T-helper 22 cell (primary cell): Measurements from ENCODE around the gene CDC37L1.
"Not testable (repeated sequence)": the region's sequence is repeated elsewhere in the genome, so short reads cannot be mapped to it uniquely, and the experiment has no call there.

ENCODE experiments used
- DNase-seq: peaks from one replicate; pipeline ENCODE4 v3.0.0-alpha.2; 2020; ENCODE audit warnings: low read depth

The CDC37L1 gene

DNA sequence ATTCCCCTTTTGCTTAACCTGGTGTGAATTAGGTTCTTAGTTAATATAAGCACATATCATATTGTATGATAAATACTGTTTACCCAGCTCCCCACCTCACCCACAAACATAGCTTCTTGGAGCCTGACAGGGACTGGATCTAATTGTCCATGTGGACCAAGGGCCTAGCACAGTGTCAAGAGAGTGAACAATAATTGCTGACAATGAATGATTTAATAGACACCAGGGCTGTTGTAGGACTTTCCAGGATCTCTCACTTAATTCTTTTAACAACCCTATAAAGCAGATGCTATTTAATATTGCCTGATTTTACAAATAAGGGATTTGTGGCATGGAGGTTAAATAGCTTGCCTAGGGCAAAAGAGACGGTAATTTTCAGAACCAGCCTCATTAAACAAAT, 36.8 kb downstream of the CDC37L1 start:
- no peak for DNase-seq

DNA sequence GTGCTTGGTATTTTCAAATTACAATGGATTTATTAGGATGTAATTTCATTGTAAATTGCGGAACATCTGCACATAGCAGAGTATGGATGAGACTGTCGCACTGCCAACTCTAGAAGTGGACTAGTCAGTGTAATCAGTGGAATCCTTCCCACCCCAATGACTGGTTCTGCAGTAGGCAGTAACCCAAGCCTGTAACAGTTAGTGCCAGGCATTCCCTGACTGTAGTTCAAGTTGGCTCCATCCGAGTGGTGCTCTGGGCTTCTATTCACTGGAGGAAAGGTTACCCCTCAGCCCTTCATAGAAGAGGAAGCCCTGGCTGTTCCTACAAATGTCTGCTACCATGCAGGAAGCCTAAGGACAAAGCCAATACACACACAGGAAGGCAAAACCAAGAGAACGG, 38.4 kb downstream of the CDC37L1 start:
- no peak for DNase-seq

DNA sequence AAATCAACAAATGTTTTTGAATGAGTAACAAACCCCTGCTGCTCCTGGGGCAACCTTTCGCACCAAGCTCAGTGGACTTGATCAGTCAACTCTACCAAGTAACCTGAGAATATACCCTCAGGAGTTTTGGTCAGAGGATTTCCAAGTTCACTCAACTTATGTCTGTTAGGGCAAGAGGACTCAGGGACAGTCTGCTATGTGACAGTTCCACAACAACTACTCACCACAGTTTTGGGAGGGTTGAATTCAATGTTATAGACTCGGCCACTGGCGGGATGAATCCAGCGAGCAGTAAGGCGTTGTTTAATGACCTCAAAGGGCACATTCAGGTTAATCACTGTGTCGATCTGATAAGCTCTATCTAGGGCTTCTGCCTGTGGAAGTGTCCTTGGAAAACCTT, 39.5 kb downstream of the CDC37L1 start:
- DNase-seq, result no peak

DNA sequence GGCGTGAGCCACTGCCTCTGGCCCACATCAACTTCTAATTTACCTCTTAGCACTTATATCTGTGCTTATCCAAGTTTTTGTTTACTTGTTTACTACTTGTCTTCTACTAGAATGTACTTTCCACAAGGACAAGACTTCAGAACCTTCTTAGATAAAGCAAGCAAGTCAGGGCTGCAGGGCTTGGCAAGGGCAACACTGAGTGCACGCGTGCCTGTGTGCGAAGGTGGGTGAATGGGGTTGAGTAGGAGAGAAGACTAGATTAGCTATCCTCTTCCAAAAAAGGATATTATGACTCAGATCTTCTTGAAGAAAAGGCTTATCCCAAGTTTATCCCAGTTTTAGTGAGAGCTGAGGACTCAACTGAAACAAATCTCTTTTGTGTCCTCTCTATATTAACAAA, 42.4 kb downstream of the CDC37L1 start:
- no peak for DNase-seq

DNA sequence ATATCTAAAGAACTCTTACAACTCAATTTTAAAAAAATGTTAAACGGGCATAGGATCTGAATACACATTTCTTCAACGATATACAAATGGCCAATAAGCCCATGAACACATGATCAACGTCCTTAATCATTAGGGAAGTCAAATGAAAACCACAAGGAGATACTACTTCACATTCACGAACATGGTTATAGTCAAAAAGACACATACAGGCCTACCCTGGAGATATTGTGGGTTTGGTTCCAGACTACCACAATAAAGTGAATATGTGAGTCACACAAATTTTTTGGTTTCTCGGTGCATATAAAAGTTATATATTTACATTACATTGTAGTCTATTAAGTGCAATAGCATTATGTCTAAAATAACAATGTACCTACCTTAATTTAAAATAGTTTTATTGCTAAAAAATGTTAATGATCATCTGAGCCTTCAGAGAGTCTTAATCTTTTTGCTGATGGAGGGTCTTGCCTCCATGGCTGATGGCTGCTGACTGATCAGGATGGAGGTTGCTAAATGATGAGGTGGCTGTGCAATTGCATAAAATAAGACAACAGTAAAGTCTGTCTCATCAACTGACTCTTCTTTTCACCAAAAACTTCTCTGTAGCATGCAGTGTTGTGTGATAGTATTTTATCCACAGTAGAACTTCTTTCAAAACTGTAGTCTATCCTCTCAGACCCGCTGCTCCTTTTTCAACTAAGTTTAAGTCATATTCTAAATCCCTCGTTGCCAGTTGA, 46.5 kb downstream of the CDC37L1 start:
- no peak for DNase-seq

DNA sequence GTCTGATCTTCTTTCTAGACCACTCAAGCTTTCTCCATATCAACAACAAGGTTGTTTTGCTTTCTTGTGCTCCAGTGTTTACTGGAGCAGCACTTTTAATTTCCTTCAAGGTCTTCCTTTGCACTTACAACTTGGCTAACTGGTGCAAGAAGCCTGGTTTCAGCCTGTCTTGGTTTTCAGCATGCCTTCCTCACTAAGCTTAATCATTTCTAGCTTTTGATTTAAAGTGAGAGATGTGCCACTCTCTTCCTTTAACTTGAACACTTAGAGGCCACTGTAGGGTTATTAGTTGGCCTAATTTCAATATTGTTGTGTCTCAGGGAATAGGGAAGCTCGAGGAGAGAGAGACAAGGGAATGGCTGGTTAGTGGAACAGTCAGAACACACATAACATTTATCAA, 48.2 kb downstream of the CDC37L1 start:
- DNase-seq, result no peak

DNA sequence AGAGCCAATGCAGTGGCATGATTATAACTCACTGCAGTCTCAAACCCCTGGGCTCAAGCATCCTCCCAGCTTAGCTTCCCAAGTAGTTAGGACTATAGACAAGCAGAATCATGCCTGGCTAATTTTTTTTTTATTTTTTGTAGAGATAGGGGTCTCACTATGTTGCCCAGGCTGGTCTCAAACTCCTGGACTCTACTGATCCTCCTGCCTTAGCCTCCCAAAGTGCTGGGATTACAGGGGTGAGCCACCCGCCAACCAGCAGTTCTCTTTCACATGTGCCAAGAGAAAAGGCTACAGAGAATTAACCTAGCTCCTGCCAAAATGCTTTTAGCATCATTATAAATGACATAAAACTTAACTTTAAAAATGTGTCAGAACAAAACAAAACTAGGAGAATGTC, 53.5 kb downstream of the CDC37L1 start:
- DNase-seq, result no peak

DNA sequence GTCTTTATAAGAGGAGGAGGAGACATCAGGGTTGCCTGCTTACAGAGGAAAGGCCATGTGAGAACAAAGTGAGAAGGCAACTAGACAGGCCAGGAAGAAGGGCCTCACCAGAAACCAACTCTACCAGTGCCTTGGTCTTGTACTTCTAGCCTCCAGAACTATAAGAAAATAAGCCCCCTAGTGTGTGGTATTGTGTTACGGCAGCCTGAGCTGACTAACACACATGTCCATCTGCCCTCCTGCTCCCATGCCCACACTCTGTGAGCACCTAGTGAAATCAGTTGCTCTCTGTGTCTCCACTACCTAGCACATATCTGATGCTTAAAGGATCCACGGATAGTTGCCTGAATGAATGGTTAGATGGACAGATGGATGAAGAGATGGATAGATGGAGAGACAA, 54.8 kb downstream of the CDC37L1 start:
- DNase-seq, result no peak

DNA sequence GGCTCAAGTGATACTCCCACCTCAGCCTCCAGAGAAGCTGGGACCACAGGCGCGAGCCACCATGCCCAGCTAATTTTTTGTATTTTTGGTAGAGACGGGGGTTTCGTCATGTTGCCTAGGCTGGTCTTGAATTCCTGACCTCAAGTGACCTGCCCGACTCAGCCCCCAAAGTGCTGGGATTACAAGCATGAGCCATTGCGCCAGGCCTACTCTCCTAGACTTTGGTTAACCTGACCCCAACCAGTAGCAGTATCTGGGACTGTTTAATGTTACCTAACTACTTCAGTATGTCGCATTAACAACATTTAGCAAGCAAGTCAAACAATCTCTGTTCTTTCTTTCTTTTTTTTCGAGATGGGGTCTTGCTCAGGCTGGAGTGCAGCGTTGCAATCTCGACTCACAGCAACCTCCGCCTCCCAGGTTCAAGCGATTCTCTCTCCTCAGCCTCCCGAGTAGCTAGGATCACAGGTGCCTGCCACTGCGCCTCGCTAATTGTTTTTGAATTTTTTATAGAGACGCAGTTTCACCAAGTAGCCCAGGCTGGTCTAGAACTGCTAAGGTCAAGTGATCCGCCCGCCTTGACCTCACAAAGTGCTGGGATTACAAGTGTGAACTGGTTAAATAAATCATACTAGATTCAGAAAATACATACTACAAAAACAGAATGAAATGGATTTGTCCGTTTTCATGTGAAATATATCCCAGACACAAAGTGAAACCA, 59.7 kb downstream of the CDC37L1 start:
- DNase-seq, result no peak

DNA sequence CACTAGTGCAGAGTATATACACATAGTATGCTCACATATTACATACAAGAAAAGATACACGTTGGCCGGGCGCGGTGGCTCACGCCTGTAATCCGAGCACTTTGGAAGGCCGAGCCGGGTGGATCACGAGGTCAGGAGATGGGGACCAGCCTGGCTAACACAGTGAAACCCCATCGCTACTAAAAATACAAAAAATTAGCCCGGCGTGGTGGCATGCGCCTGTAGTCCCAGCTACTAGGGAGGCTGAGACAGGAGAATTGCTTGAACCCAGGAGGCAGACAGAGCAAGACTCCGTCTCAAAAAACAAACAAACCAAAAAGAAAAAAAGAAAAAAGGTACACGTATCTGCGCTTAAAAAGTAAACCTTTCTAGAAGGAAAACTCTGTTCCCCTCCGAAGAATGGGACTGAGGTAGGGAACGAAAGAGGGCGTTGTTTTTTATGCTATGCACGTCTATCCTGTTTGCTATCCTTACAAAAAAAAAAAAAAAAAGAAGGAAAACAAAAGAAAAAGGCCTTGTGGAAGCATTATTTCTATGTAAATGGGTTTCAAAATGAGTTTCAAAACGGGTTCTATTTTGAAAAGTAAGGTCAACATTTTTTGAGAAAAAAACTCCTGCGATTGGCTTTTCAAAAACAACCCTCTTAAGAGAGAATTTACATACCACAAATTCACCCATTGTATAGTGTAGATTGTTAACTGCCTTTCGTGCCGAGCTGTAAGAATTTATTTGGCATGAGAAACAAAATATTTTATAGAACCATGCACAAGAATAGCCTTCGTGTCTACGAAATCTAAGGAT, 60.4 kb downstream of the CDC37L1 start:
- DNase-seq, result no peak

DNA sequence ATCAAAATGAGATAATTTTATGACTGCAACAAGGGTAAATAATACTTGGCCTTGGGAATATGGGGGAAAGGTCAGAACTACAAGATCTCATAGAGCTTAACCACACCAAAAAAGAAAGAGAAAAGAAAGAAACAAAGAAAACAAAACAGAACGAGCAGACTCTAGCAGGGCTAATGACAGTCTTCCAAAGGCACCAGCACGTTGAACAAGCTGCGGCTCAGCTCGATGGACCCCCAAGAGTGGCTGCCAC, 60.9 kb downstream of the CDC37L1 start:
- no peak for DNase-seq

DNA sequence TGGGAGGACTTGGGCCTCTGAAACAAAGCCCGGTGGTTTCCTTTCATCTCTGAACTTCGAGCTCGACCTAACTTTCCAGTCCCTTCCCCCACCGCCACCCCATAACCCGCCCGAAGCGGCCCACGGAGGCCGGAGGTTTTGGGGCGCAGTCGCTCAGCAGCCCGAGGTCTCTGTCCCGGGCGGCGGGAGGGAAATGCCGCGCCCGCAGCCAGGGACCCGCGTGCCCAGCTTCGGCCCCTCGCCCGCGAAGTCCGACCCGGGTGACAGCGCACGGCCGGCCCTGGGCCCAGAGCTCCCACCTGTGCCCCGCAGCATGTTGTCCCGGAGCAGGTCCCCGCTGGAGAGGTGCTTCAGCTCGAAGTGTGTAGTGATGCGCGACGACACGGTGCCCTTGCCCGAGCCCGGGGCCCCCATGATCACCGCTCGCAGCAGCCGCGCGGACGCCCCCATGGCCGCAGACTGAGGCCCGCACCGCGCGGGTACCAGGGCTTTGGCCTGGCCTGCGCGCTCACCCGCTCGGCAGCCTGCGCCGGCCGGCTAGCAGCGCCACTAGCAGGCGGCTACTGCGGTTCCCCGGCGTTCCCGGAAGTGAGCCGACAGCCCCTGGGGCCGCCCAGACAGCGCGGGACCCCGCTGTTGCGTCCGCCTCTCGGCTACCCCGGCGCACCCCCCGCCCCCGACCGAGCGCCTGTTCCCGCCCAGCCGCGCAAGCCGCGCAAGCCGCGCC, 61.4 kb downstream of the CDC37L1 start, which contains the start of gene AK3:
Gene AK3, minus strand, starts transcription at position 565 of the 727 bp plus-strand sequence. Its CDS starts 115 bp downstream, at position 450.
- DNase-seq, result peak; percentile 77

DNA sequence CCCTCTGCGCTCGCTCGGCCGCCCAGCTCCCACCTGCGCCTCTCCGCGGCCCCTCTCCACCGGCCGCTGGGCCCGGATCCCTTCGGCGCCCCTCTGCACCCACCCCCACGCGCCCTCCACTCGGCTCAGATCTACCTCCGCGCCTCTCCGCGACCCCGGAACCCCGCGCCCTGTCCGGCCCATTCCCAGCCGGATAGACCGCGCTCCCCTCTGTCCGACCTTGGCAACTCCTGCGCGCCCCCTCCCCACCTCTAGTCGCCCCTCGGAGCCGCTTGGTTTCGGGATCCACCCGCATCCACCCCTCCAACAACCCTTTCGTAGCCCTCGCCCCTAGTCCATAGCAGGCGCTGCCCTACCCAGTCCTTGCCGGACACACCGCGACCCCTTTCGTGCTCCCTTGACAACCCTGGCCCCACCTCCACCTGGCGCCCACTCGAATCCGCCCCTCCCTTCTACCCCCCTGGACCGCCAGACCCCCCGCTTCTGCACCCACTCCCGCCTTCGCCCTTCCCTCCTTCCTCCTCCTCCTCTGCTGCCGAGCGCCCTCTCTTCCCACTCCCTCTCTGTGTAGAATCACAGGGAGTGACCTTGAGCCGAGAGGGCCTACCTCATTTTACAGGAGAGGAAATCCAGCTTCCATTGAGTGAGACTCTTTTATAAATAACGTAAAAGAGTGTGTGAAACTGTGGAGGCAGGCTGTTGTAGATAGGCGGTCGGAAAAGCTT, 62.2 kb downstream of the CDC37L1 start:
- no peak for DNase-seq

DNA sequence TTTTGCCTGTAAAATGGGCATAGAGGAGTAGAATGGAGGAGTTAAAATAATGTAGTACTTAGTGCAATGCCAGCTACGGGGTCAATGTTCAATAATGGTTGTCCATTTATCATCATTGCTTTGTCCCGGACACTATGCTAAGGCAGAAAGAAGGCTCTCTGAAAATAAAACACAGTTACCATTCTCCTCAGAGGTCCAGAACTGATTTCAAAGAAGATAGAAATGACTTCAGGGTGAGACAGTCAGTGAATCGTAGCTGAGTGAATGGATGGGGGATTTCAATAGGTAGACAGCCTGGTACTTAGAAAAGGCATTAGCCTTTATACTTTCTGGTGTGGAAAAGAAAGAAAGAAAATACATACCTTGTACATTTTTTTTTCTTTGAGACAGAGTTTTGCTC, 62.9 kb downstream of the CDC37L1 start:
- no peak for DNase-seq

DNA sequence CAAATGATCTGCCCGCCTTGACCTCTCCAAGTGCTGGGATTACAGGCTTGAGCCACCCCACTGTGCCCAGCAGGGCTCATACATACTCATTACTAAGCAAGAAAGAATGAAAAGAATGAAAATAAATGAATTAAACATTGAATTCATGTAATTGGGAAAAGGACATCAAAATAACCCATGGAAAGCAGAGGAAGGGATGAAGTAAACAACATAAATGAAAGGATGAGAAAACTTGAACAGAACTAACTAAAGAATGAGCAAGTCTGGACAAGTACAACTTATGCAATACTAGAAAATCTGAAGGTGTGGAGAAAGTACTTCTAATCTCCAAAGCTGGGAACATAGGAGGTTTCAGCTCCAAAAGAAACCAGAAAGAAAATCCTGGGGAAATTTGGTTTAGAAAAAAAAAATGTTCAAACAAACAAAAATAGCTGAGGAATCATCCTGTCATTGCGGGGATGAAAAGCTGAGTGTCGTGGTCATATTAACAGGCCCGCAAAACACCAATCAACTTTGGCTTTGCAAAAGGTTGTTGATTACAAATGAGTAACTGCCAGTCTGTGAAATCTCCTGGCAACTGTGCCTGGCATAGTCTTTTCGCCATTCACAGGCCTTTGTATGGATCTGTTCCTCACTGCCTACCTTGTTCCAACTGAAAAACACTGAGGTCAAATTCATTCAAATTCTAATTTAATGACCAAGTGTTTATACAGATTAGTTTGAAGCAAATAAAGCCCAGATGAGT, 63.9 kb downstream of the CDC37L1 start:
- no peak for DNase-seq

DNA sequence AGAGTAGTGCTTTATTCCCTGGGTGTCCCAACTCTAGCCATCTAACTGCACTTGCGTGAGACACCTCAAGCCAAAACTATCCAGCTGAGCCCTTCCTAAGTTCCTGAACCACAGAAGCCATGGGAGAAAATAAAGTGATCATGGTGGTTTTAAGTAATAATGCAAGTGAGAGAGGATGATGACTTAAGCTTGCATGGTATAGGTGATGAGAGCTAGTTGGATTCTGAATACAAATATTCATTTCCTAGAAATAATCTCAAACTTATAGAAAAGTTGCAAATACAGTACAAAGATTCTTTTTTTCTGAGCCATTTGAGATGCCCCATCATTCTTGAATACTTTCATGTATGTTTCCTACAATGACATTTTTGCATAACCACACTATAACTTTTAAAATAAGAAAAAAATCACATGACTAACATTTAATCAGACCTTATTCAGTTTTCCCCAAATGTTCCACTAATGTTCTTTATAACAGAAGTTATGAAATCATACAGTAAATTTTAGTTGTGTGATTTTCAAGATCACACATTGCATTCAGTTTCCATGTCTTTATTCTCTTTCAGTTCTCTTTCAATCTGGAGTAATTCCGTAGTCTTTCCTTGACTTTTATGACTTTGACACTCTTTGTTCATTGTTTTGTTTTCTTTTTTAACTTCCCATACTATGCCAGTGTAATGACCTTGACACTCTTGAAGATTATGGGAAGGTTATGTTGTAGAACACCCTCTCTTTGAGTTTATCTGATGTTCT, 67.1 kb downstream of the CDC37L1 start:
- no peak for DNase-seq

DNA sequence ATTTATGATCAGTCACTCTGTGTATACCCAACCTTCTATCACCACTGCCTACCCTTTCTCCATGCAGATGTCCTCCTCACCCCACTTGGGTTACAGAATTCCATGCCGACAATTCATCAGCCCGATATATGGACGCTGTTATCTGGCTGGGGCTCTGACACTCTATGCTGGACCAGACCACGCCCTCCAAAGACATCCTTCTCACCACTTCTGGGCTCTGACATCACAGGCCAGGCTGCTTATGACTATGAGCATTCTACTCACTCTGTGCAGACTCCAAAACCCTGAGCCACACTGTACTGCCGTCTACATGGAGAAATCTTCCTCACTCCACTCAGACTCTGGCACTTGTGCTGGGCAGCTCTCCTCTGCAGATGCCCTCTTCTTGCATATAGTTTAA, 69.2 kb downstream of the CDC37L1 start:
- no peak for DNase-seq

DNA sequence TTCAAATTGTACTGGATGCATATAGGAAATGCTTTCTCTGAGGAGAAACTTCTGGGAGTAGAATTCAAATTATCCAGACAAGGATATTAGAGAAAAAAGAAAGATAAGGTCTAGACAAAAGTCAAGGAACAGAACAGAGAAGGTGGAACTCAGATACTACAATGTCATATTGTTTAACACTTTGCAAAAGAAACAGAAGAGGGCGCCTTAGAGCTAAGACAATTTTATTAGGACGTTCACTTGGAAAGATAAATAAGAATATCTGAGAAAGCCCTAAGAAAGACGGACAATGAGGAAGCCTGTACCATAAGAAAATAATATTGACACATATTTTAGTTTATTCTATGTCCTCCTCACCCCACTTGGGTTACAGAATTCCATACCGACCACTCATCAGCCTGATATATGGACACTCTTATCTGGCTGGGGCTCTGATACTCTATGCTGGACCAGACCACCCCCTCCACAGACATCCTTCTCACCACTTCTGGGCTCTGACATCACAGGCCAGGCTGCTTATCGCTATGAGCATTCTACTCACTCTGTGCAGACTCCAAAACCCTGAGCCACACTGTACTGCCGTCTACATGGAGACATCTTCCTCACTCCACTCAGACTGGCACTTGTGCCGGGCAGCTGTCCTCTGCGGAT, 70.8 kb downstream of the CDC37L1 start:
- no peak for DNase-seq

DNA sequence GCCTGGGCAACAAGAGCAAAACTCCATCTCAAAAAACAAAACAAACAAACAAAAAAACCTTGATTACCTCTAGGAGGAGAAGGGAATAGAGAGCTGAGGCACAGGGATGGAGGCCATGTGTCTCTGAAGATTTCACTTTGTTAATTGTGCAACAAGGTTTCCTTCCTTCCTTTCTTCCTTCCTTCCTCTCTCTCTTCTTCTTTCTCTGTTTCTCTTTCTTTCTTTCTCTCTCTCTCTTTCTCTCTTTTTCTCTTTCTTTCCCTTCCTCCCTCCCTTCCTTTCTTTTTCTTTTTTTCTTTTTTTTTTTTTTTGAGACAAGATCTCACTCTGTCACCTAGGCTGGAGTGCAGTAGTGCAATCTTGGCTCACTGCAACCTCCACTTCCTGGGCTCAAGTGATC, 75.2 kb downstream of the CDC37L1 start:
- not testable (repeated sequence) for DNase-seq
